HG03196 (cell line): ENCODE measurements around the gene IL1RAPL2.
"Not testable (repeated sequence)": the region's sequence is repeated elsewhere in the genome, so short reads cannot be mapped to it uniquely, and the experiment has no call there.

Experiments
- ATAC-seq: cut with Tn5 transposase; IDR thresholded peaks from one replicate; pipeline ENCODE4 v1.9.1; 2021; ENCODE audit not compliant: unreplicated experiment

IL1RAPL2 gene

DNA sequence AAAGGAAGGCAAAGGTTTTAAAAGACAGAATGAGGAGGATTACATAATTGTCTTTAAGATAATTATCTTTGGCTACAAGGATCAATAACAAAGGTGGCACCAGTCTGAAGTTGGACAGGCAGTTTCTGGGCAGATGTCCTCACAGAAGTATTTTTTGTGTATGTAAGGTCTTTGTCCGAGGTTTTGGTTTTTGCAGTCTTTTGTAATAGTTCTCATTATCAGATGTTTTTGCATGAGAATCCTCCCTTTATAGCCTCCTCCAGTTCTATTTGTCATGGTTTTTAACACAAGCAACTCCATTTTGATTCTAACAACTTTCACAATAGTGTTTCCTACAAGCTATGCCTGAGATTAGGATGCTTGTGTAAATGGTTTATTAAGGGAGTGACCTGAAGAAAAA, 286.2 kb downstream of the IL1RAPL2 start:
- no peak for ATAC-seq

DNA sequence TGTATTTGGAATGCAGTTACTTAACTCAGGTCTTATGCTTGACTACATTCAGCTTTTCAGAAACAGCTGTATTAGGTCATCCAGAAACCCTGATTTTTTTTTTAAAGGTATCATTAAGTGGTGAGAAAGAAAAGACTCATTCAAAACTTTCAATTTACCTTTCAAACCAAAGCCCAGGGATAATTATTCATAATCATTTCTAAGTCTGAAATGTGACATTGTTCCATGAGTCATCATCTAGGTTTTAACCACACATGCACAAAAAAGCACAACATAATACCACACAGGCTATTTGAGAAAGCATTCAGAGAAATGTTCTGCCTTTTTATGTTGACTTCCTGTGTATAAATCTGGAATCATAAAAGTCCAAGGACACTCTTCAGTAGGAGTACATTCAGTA, 288.2 kb downstream of the IL1RAPL2 start:
- ATAC-seq = no peak

DNA sequence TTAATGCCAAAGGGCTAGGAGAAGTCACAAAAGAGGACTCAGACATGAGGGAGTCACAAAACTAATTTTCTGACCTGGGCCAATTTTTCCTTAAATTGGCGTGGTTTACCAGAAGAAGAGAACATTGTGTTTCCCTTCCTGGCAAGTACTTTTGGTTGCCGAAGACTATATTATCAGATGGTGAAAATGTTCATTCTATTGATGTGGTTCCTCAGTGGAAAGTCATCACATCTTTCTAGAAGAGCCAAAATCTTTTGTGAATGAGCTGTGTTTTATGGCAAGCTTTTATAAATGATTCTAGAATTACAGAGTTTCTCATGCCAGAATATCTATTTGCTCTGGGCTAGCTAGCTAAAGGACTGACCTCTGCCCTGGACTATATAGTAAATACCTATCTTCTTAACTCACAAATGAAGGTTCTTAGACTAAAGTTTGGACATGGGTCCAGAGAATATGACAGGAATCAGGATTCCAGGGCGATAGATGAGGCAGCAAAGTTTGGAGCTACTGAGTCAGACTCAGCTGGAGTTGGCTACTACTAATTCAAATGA, 288.9 kb downstream of the IL1RAPL2 start:
- ATAC-seq = no peak

DNA sequence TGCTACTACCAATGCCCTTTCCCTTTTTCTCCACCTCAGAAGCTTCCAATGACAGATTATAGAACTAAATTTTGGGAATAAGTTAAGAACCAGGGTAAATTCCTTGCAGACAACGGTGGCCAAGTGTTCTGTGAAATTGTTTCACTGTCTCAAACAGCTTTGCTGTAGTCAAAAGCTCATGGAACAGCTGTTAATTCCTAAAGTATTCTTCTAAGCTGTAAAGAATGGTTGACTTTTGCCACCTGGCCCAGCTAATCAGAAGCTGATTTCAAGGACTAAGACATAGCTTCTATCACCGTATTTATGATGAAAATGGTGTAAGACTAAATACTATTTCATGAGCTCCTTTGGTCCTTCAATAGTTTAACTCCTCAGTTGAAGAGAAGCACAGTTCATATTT, 297.5 kb downstream of the IL1RAPL2 start:
- no peak for ATAC-seq

DNA sequence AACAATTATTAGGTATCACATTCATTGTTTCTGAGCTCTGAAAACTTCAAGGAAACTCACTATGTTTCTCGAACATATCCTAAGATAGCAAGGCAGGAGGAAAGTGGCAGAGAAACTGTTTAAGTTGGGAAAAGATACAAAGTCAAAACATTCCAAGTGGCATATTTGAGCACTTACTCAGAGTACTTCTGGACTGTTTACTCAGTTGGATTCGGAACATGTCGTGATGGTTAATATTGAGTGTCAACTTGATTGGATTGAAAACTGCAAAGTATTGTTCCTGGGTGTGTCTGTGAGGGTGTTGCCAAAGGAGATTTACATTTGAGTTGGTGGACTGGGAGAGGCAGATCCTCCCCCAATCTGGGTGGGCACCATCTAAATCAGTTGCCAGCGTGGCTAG, 298.3 kb downstream of the IL1RAPL2 start:
- ATAC-seq = no peak

DNA sequence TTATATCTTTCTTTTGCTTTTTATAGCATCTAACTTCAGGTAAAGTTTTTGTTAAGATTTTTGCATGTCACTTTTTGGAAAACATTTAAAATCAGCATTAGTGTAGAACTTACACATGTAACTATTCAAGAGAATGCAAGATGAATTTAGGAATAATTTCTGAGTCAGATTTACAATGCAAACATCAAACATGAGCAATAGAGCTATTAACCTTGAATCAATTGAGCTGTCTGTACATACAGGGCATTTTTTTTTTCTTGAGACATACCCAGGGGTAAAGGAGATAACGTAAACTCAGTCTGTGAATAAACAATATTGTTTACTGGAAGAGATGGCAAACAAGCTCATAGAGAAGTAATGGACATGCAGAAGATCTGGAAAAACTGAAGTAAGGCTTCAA, 311.5 kb downstream of the IL1RAPL2 start:
- no peak for ATAC-seq

DNA sequence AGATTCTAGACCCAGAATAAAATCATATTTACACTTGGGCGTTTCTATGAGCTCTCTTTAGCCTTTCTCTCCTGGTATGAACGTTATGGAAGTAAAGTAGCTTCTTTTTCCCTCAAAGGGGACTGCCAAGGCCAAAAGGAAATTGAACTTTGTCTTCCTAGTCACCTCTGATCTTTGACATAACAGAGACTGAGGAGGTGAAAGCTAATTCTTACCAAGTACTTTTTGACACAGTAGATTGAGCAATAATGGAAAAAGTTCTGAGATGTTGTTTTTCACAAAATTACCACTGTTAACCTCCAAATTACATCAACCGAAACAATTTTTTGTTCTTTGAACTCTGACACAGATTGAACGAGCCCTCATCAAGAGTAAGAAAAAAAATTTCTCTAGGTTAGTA, 336.1 kb downstream of the IL1RAPL2 start:
- no peak for ATAC-seq

DNA sequence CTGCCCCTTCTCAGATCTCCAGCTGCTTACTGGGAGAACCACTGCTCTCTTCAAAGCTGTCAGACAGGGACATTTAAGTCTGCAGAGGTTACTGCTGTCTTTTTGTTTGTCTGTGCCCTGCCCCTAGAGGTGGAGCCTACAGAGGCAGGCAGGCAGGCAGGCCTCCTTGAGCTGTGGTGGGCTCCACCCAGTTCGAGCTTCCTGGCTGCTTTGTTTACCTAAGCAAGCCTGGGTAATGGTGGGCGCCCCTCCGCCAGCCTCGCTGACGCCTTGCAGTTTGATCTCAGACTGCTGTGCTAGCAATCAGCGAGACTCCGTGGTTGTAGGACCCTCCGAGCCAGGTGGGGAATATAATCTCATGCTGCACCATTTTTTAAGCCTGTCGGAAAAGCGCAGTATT, 343.7 kb downstream of the IL1RAPL2 start:
- ATAC-seq = not testable (repeated sequence)

DNA sequence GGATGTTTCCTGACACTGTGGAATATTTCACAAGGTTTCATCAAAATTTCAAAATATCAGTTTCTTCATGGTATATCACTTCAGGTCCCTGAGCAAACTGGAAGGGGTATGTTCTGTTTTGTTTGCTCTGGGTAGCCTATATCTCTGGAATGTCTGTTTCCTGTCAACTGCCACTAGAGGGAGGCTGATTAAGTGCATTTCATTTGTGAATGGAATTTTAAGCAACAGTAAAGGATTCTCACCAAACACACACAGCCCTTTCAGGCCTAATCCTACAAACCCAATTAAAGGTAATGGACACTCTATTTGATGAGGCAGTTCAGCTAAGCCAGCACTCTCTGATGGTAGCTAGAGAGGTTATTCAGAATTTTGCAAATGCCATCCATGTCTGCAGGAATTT, 347.3 kb downstream of the IL1RAPL2 start:
- no peak for ATAC-seq

DNA sequence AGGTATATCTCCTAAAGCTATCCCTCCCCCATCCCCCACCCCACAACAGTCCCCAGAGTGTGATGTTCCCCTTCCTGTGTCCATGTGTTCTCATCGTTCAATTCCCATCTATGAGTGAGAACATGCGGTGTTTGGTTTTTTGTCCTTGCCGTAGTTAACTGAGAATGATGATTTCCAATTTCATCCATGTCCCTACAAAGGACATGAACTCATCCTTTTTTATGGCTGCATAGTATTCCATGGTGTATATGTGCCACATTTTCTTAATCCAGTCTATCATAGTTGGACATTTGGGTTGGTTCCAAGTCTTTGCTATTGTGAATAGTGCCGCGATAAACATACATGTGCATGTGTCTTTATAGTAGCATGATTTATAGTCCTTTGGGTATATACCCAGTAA, 348.7 kb downstream of the IL1RAPL2 start:
- ATAC-seq = not testable (repeated sequence)

DNA sequence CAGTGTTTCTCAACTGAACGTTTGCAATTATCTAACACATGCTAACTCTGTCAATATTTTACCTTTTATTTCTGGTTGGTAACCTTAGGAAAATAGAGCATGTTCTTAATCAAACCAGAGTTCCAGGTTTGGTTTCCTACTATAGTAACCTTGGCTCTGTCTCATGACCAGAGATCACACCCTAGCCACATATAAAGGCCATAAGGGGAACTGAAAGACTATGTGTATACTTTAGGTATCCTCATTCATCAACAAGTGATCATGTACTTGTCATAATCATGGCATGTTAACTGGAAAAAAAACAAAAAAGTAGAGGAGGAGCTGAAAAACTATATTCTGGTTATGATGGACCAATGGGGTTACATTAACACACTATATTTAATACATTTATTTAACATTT, 352.1 kb downstream of the IL1RAPL2 start:
- ATAC-seq = no peak

DNA sequence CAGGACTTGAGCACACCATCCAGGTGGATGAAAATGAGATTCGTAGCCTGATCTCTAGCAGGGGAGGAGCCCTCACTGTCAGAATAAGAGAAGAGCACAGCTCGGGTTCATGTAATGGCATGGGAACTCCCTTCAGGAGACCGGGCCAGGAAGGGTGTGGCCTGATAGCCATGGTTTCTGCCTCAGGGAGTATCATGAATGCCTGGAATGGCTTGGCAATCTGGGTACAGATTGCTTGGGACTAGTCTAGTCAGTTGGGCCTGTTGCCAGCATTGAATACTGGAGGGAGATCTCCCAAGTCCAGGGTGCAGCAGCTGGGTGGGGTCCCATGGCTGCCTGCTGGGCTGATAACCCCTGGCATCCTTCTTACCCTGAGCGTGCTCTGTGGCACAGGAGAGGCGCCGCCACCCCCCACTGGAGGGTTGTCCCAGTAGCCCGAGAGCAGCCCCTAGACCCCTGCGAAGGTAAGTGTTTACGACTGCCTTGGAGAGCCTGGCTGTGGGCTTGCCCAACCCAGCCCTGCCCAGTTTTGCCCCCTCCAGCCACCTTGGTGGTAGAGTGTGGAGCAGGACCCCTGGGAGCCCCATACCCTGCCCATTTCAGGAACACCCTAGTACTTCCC, 355.7 kb downstream of the IL1RAPL2 start:
- no peak for ATAC-seq

DNA sequence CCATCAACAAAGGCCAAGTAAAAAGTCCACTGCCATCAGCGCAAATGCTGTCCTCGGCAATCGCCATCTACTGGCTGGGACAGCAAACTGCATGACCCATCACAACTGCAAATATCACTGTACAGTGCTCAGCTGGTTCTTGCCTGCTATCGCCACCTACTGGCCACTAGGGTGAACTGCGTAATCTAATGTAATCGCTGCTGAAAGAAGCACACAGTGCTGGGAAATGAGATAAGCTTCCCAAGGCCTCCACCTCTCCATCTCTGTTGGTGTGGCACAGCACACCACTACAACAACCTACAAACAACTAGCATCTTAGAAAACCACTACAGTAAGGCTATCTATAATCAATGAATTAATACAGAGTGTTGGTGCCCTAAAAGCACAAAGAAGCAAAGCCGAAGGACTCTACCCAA, 356.2 kb downstream of the IL1RAPL2 start:
- peak; percentile 88 for ATAC-seq

DNA sequence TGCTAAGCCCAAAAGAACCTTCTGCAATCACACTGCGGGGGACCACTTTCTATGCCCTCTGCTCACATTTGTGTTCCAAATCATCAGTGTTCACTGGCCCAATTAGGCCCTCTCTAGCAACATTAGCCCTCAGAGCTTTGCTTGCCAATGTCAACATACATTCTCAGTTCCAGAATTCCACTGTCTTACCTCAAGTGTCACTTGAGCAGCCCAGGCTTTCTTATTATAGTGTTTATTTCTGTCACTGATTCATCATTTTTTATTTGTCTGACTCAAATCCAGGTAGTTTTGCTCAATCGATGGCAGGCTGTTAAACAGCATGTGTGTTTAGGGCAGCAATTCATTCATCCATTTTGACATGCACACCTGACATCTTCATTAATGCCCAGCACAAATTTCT, 363.3 kb downstream of the IL1RAPL2 start:
- ATAC-seq = no peak

DNA sequence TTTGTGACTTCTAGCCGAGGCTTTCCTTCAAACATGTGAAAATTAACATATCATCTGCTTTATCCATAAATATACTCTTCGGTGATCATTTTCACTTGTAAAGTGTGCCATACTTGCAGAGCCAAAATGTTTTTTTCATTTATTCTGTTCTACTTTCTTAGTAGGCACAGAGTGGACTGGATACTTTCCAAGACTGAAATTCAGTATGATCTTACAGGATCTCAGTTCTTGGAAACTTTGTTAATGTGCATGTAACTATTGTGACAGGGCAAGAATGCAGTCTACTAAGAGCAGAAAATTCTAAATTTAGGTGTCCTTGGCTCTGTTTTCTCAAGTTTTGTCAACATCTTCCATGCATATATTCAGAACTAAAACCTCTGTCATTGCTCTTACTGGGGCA, 369.6 kb downstream of the IL1RAPL2 start:
- no peak for ATAC-seq

DNA sequence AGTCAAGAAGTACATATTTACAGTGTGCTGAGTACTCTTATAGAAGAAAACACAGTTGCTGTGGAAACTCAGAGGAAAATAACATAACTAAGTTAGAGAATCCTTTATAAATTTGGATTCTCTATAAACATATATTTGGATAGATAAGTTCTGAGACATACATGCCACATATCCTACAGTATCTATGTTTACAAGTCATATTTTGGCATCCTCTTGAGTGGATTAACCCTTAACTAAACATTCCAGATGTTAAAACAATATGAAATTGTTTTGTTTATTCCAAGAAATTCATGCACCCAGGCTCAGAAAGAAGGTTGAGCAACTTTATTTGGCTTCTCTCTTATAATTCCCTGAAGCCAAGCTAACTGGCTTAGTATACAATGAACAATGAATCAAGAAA, 387.3 kb downstream of the IL1RAPL2 start:
- no peak for ATAC-seq

DNA sequence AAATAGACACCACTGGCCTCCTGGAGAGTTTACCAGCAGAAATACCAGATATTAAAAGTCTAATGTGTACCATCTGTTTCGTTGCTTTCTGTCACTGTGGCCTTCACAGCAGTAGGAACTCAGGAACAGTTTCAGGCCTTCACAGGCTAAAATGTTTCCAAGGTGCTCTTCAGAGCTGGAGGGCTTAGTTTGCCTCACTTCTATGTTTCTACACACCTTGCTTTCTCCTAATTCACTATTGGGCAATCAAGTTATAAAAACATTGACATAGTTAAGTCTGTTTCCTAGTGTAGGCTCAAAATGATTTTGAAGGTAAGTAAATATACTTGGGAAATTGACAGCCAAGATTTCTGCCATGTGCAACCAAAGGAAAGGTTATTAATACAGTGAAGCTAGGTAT, 395.9 kb downstream of the IL1RAPL2 start:
- ATAC-seq = no peak

DNA sequence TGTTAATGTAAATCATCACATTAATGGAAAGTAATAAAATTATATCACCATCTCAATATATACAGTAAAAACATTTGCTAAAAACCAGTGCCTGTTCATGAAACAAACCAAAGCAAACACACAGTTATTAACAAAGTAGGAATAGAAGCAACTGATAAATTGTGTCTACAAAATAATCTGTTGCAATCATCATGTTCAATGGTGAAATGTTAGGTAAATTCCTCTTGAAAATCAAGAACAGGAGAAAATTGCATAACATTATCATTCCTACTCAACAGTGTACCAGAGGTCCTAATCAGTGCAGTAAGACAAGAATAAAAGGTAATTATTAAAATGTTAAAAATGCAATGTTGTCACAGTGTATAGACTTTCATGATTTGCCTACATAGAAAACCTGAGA, 402.2 kb downstream of the IL1RAPL2 start:
- no peak for ATAC-seq

DNA sequence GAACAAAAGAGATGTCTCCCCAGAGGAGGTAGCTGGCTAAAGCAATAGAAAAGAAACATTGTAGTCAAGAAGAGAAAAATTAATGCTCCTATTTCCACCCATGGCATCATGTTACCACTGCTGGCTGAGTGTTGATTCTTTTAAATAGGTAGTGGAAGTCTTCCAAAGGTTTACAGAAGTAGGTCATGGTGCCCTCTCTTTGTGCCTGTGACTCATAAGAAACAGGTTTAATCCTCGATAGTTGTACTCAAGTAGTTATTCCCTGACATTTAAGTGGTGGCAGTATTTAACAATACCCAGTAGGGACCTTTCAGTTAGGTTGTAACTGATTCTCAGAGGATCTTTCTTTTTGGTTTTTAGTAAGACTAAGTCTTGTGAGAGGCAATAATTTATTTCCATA, 406.7 kb downstream of the IL1RAPL2 start:
- no peak for ATAC-seq

DNA sequence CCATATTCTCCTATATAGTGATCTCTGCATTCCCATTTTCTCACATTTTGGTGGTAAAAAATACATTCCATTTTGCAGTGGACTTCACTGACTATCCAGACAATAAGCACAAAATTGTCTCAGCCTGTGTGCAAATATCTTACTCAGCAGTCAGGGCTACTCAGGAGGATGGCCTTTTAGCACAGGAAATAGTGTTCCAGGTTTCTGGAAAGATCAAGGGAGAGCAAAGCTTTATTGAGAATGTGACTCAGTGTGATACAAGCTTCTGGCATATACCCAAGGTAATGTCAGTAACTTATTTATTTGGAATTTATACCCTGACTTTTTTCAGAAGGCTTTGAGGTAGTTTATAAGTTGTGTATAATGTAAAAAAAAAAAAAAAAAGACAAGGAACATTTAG, 421.1 kb downstream of the IL1RAPL2 start:
- ATAC-seq = no peak

DNA sequence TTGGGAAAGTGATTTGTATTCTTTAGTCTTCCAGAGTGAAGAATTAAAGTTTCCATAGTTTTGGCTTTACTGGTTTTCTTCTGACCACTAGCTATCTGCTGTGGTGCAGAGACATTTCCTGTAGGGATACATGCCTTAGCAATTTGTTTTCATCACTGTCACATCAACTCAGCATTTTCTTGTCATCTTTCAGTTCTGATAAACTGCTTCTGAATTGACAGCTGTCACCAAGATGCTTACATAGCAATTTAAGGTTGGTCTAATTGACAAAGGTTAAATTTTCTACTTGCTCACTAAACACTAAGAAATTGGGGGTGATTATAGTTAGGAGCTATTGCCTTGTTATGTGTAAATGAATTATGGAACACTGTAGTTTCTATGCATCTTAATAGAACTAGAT, 422.0 kb downstream of the IL1RAPL2 start:
- no peak for ATAC-seq

DNA sequence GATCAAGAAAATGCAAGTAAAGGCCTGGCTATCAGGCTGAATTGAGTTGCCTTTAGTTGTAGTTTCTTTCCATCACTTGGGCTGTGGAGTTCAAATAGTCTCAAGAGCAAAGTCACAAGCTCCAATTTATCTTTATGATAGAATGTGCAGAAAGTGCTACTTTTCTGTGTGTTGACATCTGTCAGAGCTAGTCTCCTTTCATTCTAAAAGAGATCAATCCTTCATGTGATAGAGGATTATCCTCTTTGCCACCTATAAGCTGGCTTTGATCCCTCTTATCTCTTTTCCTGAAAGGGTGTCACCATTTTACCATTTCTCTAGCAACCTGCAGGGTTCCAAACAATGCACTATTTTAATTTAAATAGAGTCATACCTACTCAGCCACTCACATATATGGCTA, 429.5 kb downstream of the IL1RAPL2 start:
- no peak for ATAC-seq

DNA sequence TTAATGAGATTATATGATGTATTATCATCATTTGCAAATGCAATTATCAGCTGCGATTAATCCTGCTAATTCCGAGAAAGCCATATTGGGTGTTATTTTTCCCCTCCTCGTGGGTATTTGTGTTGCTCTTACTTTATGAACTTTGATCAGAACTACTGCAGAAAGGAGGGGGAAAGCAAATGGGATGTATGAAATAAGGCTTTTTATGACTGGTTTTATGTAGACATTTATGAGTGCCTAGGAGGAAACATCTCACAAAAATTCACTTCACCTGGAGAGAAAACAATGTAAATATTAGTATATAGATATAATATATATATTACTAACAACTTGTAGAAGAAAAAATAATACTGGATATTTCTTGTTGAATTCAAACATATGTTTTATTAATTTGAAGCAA, 440.1 kb downstream of the IL1RAPL2 start:
- no peak for ATAC-seq
